Astrocyte of the spinal cord (primary cell): ENCODE results near the gene PLCD3.
A peak's percentile ranks its signal among the peaks of the same experiment; 100 is the strongest.

Source experiments
- DNase-seq: peaks from one replicate; pipeline ENCODE4 v3.0.0; 2011; ENCODE audit warnings: low read depth, low spot score
- H3K4me3 ChIP-seq: 2 replicates; pipeline ENCODE4 v1.5.1; 2011; ENCODE audit warnings: low read depth, mild to moderate bottlenecking, low read length, moderate library complexity
- CTCF ChIP-seq: IDR thresholded peaks from 2 replicates; pipeline ENCODE4 v1.5.1; 2012; ENCODE audit warnings: low read depth, mild to moderate bottlenecking, low read length, inconsistent platforms
- in situ Hi-C: cut with HindIII; loops from 2 replicates; pipeline ENCODE4 v1.10.0; 2017; ENCODE audit warnings: low sequenced_read_pairs

PLCD3 gene

DNA sequence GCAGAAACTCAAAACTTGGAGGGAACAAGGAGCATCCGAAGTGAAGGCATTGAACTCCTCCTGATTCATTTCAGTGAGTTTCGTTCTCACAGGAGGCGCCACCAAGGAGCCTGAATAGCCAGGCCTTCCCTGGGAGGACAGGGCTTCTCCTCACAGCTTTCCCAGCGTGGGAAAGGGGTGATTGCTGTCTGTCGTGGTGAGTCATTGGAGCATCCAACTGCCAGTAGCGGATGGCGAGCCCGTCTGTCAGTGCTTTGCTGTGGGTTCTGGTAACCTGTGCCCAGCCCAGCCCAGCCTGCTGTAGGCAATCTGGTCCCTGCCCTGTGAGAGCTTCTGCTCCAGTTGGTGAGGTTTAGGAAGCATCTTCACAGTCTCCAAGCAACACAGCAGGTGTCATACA, 28.3 kb downstream of the PLCD3 start:
- DNase-seq, result no peak
- H3K4me3 ChIP-seq, result no peak overlapping the region
- in situ Hi-C loops, result no loop called here
- no peak for TF ChIP-seq CTCF

GRCh38 chr17:45103269-45103795, 29.0 kb downstream of the PLCD3 start:
- in situ Hi-C loops, result no loop called here
- H3K4me3 ChIP-seq, result no peak overlapping the region
- TF ChIP-seq CTCF, result no peak
- no peak for DNase-seq

DNA sequence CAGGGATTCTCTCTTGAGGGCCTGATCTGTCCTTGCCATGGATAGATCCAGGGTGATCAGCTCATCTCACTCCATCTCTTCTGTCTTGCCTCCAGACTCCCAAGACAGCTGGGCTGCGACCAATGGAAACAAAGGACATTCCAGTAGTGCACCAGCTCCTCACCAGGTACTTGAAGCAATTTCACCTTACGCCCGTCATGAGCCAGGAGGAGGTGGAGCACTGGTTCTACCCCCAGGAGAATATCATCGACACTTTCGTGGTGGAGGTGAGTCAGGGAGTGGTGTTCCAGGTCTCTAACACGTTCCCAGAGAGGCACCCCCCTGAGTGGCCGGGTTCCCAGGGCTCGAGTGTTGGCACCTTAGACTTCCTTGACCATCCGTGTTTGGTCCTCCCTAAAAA, 29.5 kb downstream of the PLCD3 start:
- in situ Hi-C loops, result no loop called here

DNA sequence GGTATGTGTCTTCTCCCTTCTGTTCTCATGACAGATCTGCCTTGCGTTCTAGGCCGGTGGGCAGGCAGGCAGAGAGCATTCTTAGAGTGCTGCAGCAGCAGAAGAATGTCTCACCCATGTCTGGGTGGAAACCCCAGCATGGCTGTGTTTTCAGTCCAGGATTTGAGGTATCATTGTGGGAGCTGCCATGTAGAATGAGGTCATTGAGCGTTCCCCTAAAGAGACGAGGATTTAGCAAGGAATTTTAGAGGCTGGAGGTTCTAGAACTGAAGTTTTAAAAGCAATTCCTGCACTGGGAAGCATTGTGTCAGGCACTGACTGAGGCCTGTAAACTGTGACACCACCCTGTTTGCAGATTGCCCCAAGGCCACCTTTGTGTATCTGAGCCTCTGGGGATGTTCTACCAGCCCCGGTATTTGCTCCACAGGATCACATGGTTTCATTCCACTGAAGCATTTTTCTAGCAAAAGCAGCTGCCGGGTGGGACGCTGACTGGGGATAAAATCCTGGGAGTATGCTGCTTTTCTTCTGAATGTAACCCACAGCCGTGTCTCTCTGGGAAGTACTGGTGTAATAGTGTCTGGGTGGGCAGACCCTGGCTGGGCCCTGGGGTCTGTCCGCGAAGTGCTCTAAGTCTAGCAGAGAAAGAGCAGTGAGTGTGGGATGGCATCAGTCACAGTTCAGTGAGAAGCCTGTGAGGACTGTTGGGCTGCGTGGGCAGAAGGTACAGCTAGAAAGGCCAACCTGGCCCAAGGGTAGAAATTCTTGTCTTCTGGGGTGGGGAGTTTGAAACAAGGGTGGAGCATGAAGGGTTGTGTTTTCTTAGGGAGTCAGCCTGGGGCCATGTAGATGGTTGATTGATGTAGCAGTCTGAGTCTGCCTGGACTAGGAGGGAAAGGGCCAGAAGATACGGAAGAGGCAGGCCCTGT, 30.2 kb downstream of the PLCD3 start:
- DNase-seq, result no peak
- in situ Hi-C loops, result no loop called here
- TF ChIP-seq CTCF, result no peak
- H3K4me3 ChIP-seq, result no peak overlapping the region

More for the DNA sequence above, 29.5 kb downstream of the PLCD3 start:
- no peak for DNase-seq
- H3K4me3 ChIP-seq, result no peak overlapping the region
- no peak for TF ChIP-seq CTCF

- in situ Hi-C loops, result no loop called here
- DNase-seq, result no peak
- no peak overlapping the region for H3K4me3 ChIP-seq
- no peak for TF ChIP-seq CTCF
Measured at GRCh38 chr17:45101546-45101882, 30.8 kb downstream of the PLCD3 start.

- TF ChIP-seq CTCF, result peak; percentile 84
- in situ Hi-C loops, result no loop called here
- DNase-seq, result peak; percentile 72
- no peak overlapping the region for H3K4me3 ChIP-seq
Measured at GRCh38 chr17:45098869-45099616, 33.3 kb downstream of the PLCD3 start.
